NCI-H748 treated with DMSO at 0.1 percent for 48 hours (cell line): ENCODE measurements around the gene NRXN3.

Source experiments
- DNase-seq: peaks from one replicate; lab custom pipeline; 2025; lab: John Stamatoyannopoulos, UW

NRXN3 gene

GRCh38 chr14:79822034-79822433 is 1651.9 kb downstream of the NRXN3 start:
- DNase-seq, result no peak

- DNase-seq, result no peak
Observed at GRCh38 chr14:79825046-79825521, 1654.9 kb downstream of the NRXN3 start.

DNA sequence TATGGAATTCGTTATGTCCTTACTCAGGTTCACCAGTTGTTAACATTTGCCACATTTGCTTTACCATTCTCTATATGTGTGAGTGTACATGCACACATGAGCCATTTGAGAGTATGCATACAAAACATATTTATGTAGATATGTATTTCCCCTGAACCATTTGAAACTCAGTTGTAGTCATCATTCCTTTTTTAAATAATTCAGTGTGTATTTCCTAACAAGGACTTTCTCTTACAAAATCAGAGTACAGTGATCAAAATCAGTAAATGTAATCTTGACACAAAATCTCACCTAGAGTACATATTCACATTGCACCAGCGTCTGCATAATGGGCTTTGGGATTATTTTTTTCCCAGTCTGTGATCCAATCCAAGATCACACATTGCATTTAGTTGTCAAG is 1656.2 kb downstream of the NRXN3 start:
- DNase-seq, result no peak

DNA sequence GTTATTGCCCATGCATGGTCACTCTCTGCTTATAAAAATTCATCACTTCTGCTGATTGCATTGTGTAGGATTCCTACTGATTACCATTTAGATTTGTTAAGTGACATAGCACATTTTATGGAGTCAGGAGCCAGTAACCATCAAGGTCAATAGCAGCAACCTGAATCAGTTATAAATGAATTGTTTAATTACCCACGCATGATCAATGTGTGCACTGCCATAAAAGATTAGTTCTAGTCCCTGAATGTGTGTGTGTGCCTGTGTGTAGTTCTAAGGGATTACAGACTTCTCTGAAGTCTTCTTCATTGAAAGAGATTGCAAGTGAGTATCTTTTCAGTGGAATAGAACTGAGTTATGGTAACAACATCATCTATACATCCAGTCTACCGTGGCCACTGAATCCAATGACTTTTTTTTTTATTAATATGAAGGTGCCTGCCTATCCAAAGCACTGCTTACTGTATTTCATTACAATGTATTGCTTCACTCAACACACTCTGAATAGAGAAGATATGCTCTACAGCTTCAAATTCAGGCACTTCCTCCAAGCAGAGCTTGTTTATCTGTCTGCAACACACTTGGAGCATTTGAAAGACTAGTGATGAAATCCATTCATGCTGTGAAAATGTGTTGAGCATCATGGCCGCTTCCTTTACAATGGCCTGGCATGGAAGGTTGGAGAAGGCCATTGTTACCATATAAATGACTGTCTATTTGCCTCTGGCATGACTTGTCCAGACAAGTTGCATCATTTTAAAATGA is 1659.4 kb downstream of the NRXN3 start:
- no peak for DNase-seq

GRCh38 chr14:79831195-79831892 is 1661.2 kb downstream of the NRXN3 start:
- DNase-seq, result no peak

DNA sequence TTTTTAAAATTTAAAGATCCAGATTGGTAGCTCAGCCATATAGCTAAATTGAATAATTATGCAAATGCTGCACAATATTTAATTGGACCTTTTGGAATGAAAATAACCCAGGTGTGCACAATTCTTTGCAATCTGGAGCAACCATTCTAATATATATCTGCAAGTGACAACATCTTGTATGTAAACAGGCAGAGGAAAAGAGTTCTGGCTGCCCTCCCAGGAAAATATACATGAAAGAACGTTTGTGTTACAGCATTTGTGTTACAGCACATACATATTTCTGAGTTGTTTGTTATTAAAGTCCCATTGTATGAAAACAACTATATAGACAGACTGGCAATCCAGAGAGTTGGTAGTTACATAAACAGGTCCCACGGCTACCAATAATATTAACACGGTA is 1663.6 kb downstream of the NRXN3 start:
- no peak for DNase-seq

- DNase-seq, result no peak
Observed at GRCh38 chr14:79834868-79835267, 1664.7 kb downstream of the NRXN3 start.

GRCh38 chr14:79836577-79836976 is 1666.4 kb downstream of the NRXN3 start:
- DNase-seq, result no peak

- no peak for DNase-seq
Observed at GRCh38 chr14:79837699-79838098, 1667.5 kb downstream of the NRXN3 start.

DNA sequence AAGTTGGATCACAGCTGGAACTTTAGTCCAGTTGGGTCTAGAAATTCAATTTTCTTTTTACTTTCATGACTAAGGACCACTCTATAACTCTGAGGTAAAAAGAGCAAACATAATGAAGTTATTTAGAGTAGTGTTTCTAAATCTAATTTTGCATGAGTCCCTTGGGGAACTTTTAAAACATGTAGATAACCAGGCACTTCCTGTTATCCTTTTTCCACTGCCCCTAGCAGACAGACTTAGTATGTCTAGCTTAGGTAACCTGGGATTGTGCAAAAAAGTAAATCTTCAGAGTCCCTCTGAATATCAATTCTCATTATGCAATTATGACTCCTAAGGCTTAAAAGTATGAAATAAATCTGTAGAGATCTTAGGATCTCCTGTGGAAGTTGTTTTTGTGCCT is 1669.9 kb downstream of the NRXN3 start:
- DNase-seq, result no peak

DNA sequence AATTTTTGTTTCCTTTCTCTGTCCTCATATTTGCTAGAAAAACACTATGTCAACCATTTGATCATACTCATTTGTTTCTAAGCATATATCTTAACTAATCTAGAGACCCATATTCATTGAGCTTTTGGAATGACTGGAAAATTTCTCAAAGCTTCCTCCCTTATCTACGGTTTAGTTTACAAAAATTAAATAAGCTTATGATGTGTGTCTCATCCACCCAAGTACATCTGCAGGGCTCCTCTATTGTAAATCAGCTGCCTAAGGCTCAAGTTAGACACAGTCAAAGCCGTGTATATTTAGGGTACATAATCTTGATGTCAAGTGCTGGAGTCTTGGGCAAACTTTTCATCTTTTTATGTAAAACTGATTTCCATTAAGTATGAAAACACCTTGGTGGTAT is 1670.7 kb downstream of the NRXN3 start:
- DNase-seq, result no peak

GRCh38 chr14:79841433-79841832 is 1671.3 kb downstream of the NRXN3 start:
- no peak for DNase-seq

- DNase-seq, result no peak
Observed at GRCh38 chr14:79842270-79842669, 1672.1 kb downstream of the NRXN3 start.

DNA sequence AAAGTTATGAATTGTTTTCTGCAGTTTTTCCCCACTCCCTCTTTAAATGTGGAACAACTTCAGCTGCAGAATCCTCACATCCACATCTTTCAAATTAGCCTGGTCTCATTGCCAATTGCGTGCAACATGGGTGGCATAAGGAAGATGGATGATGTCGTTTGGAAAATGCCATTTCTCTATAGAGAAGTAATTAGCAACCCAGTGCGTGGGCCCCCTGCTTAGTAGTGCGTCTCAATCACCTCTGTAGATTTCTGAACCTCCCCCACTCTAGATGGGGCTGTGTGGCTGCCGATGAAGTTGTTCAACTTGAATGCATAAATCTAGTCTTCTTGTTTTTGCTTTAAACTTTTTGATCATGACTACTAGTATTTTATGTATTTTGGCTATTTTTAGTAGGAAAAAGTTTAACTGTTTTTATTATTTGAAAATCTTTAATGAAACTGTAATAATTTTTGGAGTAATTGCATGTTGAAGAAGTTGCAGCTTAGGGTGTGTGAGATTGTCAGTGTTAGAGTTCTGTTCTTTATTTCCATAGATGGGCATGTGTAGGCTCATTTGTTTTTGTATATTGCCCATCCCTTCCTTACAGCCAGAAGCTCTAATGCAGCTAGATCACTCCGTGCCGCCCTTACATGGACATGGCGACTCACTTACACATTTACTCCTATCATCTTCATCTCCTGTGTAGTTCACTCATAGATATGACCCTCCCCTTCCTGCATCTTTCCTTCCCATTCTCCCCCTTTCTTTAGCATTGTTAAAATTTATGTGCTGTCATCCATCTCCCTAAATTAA is 1683.0 kb downstream of the NRXN3 start:
- DNase-seq, result no peak

DNA sequence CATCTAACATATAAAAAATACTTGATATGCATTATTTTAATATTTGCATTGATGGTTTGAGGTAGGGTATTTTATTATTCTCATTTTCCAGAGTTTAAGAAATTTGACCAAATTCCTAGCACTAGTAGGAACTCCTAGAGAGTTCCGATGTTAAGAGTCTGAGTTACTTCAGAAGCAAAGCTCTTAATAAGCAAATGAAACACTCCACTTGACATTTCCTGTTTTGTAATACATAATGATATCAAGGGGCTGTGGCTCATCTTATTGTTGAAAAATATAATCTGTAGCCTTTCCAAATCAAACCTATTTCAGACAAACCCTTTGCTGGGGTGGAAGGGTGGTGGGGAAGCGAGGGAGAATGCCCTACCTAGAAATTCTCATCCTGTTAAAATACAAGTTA is 1685.6 kb downstream of the NRXN3 start:
- DNase-seq, result no peak

- DNase-seq, result no peak
Observed at GRCh38 chr14:79856381-79856780, 1686.2 kb downstream of the NRXN3 start.

GRCh38 chr14:79861111-79861510 is 1690.9 kb downstream of the NRXN3 start:
- no peak for DNase-seq

GRCh38 chr14:79862045-79862444 is 1691.9 kb downstream of the NRXN3 start:
- DNase-seq, result no peak

DNA sequence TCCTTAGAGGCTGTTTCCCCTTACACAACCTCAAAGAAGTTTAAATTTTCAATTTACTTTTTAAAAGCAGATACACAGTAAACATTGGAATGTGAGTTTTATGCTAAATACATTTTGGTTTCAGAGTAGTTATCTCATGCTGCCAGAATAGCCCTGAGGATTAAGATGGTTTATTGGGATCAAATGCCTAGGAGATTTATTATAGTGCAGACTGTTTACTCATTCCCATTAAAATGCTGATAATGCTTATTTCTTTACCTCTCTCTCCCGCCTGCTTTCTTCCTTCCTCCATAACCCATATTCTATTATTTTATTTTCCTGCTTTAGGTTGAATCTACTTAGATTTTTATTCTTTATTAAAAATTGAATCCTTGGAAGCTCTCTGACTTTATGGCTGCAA is 1701.0 kb downstream of the NRXN3 start:
- DNase-seq, result no peak

GRCh38 chr14:79878229-79878628 is 1708.1 kb downstream of the NRXN3 start:
- DNase-seq, result no peak

GRCh38 chr14:79878785-79879184 is 1708.6 kb downstream of the NRXN3 start:
- DNase-seq, result no peak

DNA sequence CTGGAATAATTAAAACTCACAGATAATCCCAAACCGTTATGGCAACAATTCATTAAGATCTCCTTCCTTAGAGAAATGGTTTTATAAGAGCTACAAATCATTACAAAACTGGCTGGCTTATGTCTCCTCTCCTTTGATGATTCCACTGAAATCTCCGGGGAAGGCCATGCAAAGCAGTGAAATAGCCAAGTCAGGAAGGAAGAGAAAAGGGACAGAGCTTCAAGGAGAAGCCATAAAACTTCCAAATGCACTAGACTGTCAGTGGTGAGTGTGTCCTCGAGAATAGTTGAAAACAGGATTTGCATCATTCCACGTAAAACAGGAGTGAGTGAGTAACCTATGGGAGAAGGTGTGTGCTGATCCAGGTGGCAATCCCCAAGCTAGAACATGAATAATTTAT is 1711.1 kb downstream of the NRXN3 start:
- DNase-seq, result no peak

GRCh38 chr14:79890527-79890926 is 1720.4 kb downstream of the NRXN3 start:
- DNase-seq, result no peak
